HG03108 (cell line): ENCODE results near the gene STRN.
A peak's percentile ranks its signal among the peaks of the same experiment; 100 is the strongest.
"Not testable (repeated sequence)": the region's sequence is repeated elsewhere in the genome, so short reads cannot be mapped to it uniquely, and the experiment has no call there.

Experiments used
- ATAC-seq: cut with Tn5 transposase; IDR thresholded peaks from one replicate; pipeline ENCODE4 v1.9.1; 2021; ENCODE audit warnings: moderate library complexity; ENCODE audit not compliant: unreplicated experiment

The STRN gene, protein sequence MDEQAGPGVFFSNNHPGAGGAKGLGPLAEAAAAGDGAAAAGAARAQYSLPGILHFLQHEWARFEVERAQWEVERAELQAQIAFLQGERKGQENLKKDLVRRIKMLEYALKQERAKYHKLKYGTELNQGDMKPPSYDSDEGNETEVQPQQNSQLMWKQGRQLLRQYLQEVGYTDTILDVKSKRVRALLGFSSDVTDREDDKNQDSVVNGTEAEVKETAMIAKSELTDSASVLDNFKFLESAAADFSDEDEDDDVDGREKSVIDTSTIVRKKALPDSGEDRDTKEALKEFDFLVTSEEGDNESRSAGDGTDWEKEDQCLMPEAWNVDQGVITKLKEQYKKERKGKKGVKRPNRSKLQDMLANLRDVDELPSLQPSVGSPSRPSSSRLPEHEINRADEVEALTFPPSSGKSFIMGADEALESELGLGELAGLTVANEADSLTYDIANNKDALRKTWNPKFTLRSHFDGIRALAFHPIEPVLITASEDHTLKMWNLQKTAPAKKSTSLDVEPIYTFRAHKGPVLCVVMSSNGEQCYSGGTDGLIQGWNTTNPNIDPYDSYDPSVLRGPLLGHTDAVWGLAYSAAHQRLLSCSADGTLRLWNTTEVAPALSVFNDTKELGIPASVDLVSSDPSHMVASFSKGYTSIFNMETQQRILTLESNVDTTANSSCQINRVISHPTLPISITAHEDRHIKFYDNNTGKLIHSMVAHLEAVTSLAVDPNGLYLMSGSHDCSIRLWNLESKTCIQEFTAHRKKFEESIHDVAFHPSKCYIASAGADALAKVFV

GRCh38 chr2:36966370-36967235 lies at the start of gene STRN:
Gene STRN, minus strand, starts transcription at chr2:36966536. Its CDS starts 73 bp downstream, at chr2:36966463.
- peak; percentile 99 for ATAC-seq

DNA sequence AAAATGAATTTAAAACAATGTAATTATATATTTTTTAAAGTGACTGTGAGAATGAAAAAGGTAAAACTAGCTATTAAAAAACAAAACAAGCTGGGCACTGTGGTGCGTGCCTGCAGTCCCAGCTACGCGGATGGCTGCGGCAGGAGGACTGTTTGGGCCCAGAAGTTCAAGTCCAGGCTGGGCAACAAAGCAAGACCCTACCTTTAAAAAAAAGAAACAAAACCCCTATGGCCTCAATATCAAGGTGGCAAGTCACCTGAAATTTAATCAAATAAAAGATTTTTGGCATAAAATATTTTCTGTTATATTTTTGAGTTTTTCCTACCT lies 46.9 kb upstream of the STRN start:
- ATAC-seq = no peak

DNA sequence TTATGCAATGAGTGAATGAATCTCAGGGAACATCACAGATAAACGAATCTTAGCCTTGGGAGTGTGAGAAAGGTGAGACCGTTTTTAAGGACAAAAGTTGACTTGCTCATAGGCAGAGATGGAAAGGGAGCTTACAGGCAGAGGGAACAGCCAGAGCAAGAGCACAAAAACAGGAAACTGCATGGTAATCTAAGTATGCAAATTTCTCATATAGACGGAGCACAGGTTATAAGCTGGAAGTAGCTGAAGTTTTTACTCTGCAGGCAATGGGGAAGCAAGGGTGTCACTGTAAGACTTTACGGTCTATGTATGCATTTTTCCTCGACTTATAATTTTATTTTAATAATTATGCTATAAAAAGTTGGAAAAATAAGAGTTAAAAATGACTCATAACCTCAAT lies 44.8 kb upstream of the STRN start:
- ATAC-seq = no peak

- peak; percentile 97 for ATAC-seq
Observed at GRCh38 chr2:37005118-37005868, 39.0 kb upstream of the STRN start.

DNA sequence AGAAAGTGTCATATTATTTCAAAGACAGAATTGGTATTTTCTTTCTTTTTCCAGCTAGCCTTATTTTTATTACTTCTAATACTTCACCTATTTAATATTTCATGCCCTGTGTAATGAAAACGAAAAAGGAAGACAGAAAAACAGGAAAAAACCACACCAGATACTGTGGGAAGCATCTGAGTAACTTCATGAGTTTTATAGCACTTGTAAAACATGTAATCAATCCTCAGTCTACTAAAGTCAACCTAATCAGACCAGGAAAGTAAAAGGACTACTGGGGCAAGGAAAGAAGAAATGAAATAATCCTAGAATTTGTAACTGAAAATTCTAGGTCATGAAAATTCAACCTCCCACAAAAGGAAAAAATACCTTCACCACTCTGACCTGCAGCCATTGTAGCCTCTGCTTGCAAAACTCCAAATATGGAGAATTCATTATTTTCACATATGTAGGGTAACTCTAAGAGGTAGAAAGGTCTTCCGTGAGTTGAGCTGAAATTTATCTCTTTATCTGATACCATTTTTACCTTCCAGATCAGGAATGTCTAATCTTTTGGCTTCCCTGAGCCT lies 34.7 kb upstream of the STRN start:
- ATAC-seq = no peak

GRCh38 chr2:37000318-37000717 lies 34.0 kb upstream of the STRN start:
- ATAC-seq = no peak

- ATAC-seq = not testable (repeated sequence)
Observed at GRCh38 chr2:36999416-36999815, 33.1 kb upstream of the STRN start.

GRCh38 chr2:36993841-36994620 lies 27.7 kb upstream of the STRN start:
- ATAC-seq = no peak

DNA sequence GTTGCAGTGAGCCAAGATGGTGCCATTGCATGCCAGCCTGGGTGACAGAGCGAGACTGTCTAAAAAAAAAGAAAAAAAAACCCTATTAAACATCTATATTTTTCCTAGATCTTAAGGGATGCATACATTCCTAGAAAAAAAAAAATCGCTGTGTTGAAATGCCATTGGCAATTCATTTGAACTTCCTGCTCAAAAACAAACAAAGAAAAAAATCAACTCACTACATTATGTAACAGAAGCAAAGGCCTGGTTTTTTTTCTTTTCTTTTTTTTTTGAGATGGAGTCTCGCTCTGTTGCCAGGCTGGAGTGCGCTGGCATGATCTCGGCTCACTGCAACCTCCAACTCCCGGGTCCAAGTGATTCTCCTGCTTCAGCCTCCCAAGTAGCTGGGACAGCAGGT lies 21.7 kb upstream of the STRN start:
- ATAC-seq = no peak

DNA sequence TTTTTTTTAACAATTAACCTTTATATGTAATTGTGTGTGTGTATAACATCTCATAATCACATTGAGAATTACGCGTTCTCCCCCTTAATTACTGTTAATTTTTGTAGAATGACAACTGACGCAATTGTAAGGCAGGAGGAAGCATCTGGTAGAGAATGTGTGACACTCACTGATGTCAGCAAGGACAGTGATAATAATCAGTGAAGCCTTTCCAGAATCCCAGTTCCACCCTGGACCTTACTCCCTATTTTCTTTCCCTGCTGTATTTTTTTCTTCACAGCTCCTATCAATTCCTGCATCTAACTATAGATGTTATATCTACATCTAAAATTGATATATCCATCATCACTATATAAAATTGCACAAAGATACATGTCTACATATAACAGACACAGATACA lies 16.1 kb upstream of the STRN start:
- no peak for ATAC-seq

GRCh38 chr2:36981911-36982310 lies 15.6 kb upstream of the STRN start:
- ATAC-seq = no peak

- not testable (repeated sequence) for ATAC-seq
Observed at GRCh38 chr2:36979007-36979406, 12.7 kb upstream of the STRN start.

DNA sequence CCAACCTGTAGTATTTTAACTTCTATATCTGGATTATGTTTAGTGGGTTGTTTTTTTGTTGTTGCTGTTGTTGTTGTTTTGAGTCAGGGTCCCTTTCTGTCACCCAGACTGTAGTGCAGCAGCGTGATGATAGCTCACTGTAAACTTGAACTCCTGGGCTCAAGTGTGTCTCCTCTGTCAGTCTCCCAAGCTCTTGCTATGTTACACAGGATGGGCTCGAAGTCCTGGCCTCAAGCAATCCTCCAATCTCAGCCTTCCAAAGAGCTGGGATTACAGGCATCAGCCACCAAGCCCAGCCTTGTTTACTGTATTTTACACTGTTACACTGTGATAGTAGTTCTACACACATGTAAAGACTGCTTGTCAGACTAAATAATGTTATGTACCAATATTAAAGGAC lies 9.7 kb upstream of the STRN start:
- ATAC-seq = no peak

DNA sequence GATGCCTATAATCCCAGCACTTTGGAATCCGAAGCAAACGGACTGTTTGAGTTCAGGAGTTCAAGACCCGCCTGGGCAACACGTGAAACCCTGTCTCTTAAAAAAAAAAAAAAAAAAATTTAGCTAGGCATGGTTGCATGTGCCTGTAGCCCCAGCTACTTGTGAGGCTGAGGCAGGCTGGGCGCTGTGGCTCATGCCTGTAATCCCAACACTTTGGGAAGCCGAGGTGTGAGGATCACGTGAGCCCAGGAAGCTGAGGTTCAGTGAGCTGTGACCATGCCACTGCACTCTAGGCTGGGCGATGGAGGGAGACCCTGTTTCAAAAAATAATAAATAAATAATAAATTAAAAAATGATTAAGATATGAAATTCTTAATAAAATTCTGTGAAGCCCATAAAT lies 9.0 kb upstream of the STRN start:
- no peak for ATAC-seq

GRCh38 chr2:36973320-36973719 lies 7.0 kb upstream of the STRN start:
- no peak for ATAC-seq

- ATAC-seq = no peak
Observed at GRCh38 chr2:36971990-36972389, 5.7 kb upstream of the STRN start.

- no peak for ATAC-seq
Observed at GRCh38 chr2:36967236-36967876, 1.0 kb upstream of the STRN start.

DNA sequence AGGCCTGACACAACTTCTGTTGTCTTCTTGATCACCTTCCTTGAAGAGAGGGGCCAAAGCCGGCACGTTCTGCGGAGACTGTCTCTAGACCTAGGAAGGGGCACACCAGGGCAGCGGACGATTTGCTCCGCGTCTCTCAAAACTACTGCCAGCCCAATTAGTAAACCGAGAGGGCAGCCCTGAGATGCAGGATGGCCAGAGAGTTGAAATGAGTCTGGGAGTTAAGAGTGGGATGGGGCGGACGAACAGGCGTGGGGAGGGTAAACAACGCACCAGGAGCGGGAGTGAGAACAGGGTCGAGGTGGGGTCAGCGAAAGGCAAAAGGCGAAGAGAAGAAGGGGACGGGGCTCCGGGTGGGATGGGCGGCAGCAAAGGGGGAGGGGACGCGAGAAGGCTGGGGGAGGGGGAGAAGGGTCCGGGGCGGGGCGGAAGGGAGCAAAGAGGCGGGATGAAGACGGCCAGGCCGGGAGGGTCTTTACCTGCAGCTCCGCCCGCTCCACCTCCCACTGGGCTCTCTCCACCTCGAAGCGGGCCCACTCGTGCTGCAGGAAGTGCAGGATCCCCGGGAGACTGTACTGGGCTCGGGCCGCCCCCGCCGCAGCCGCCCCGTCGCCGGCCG lies 476 bp downstream of the STRN start:
- peak; percentile 24 for ATAC-seq

DNA sequence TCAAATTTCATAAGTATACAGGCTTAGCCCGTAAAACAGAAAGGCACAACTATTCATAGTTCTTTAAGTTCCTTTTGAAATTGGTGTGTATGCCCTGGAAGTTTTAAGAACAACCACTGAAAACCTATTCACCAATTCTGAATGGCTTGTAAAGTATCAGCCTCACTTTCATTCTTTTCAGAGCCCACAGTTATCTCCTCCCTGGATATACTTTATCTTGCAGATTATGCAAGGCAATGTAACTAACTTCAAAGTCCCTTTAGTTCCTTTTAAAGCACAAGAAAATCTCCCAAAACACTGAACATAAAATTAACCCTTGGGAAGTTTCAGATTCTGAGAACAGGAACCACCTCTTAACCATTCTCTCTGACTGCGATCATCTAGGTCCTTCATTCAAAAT lies 1.1 kb downstream of the STRN start:
- ATAC-seq = no peak
